Activated CD8-positive, alpha-beta T cell treated with anti-CD3 and anti-CD28 coated beads for 36 hours (primary cell): Measurements from ENCODE around the gene GMPR. TPM values are rescaled to one million over a fixed set of nuclear protein-coding genes. Genes with fewer than 3 reads are reported as not detected.

Experiments used
- ATAC-seq: fragments of 200-7000 bp; cut with Tn5 transposase; one replicate; pipeline ENCODE4 v1.10.0; 2021; ENCODE audit warnings: mild to moderate bottlenecking, moderate library complexity
- CTCF ChIA-PET: fragments of 350-600 bp; sonication (Branson Sonifier 250); formaldehyde crosslinking; loops from one replicate; lab custom pipeline; 2021; ENCODE audit warnings: antibody characterized with exemption; lab: Charles Lee
- POLR2A ChIA-PET: fragments of 350-600 bp; sonication (Branson Sonifier 250); formaldehyde crosslinking; loops from one replicate; lab custom pipeline; 2021; ENCODE audit warnings: antibody characterized with exemption; lab: Charles Lee
- DNase-seq: peaks from one replicate; pipeline ENCODE4 v3.0.0-alpha.2; 2020
- H3K27ac Mint-ChIP-seq: one replicate; pipeline ENCODE4 v1.8.0; 2021; ENCODE audit warnings: mild to moderate bottlenecking, mixed read lengths
- H3K27me3 Mint-ChIP-seq: one replicate; pipeline ENCODE4 v1.8.0; 2021; ENCODE audit warnings: mixed read lengths
- H3K36me3 Mint-ChIP-seq: one replicate; pipeline ENCODE4 v1.8.0; 2021; ENCODE audit warnings: low read depth, mixed read lengths
- H3K4me1 Mint-ChIP-seq: one replicate; pipeline ENCODE4 v1.8.0; 2021; ENCODE audit warnings: low read depth, mixed read lengths
- H3K4me3 Mint-ChIP-seq: one replicate; pipeline ENCODE4 v1.8.0; 2021; ENCODE audit warnings: mild to moderate bottlenecking, moderate library complexity, mixed read lengths
- H3K9me3 Mint-ChIP-seq: one replicate; pipeline ENCODE4 v1.8.0; 2021; ENCODE audit warnings: mixed read lengths
- CTCF ChIP-seq: fragments of 200-600 bp; IDR thresholded peaks from one replicate; pipeline ENCODE4 v1.8.0; 2022; ENCODE audit warnings: antibody characterized with exemption, mild to moderate bottlenecking
- intact Hi-C: fragments of 100-400 bp; cut with micrococcal nuclease; formaldehyde crosslinking; loops from one replicate; pipeline ENCODE4 v1.10.0; 2022
- total RNA-seq, 2 experiments: library from RNA; stranded (reverse); gene quantifications; one replicate each; pipeline ENCODE4 v1.2.3, GENCODE V29; 2021

Gene GMPR
- total RNA-seq, 2 experiments from 2014 or later, result 0.31 to 0.65 TPM

DNA sequence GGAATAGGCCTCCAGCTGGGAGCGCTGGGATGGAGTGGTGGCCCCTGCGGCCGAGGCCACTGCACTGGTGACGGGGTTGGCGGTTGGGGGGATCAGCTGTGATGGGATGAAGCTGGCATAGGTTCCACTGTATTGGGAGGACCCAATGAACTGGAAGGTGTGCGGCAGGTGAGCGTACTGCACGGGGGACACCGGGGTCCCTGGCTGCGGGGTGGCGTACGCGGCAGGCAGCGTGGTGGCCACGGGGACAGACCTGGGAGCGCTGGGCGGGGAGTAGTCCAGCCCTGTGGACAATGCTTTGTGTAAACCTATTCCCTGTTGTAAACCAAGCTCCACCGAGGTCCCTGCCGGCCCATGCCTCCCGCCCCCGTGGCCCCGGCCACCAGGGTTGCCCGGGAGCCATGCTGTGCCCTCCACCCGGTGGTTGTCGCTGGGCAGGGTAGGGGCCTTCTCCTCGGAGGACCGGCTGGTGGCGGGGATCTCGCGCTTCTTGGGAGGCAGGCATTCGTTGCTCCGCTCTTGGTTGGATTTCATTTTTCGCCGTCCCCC lies 89.5 kb downstream of the GMPR start:
- intact Hi-C loops, result loop anchor here (10.0 kb wide), 2 partner anchors 367 to 627 kb away; no protein-coding TSS in a partner anchor
- no peak for TF ChIP-seq CTCF
- peaks cover 32% of the 10 kb centered on the region for H3K4me1 Mint-ChIP-seq
- DNase-seq (no peak), ATAC-seq (no peak)
- H3K4me3 Mint-ChIP-seq, result no peak overlapping the region
- peaks cover 25% of the 10 kb centered on the region for H3K36me3 Mint-ChIP-seq
- ChIA-PET POLR2A (no interaction called here), CTCF (interaction anchor here (1.5 kb wide), 1 partner anchor 88 kb away, joined by 3 read pairs; no protein-coding TSS in a partner anchor)
- no peaks in the 10 kb centered on the region for H3K9me3 Mint-ChIP-seq
- H3K27ac Mint-ChIP-seq, result no peak overlapping the region
- no peaks in the 10 kb centered on the region for H3K27me3 Mint-ChIP-seq

GRCh38 chr6:16329233-16329632 lies 90.8 kb downstream of the GMPR start:
- POLR2A ChIA-PET, result interaction anchor here (0.7 kb wide), 1 partner anchor 433 kb away, joined by 3 read pairs; no protein-coding TSS in a partner anchor
- no peak overlapping the region for H3K27ac Mint-ChIP-seq
- no peak overlapping the region for H3K4me3 Mint-ChIP-seq
- no peak for TF ChIP-seq CTCF
- DNase-seq (no peak), ATAC-seq (no peak)
- H3K4me1 Mint-ChIP-seq, result peaks cover 21% of the 10 kb centered on the region
- no peaks in the 10 kb centered on the region for H3K9me3 Mint-ChIP-seq
- H3K27me3 Mint-ChIP-seq, result no peaks in the 10 kb centered on the region
- H3K36me3 Mint-ChIP-seq, result peaks cover 23% of the 10 kb centered on the region
- CTCF ChIA-PET, result interaction anchor here (1.3 to 1.7 kb wide), 4 partner anchors 43 to 433 kb away, joined by 3 to 5 read pairs (median 4); partner anchors contain the start of gene ATXN1
- intact Hi-C loops, result loop anchor here (10.0 kb wide), 2 partner anchors 366 to 626 kb away; no protein-coding TSS in a partner anchor

DNA sequence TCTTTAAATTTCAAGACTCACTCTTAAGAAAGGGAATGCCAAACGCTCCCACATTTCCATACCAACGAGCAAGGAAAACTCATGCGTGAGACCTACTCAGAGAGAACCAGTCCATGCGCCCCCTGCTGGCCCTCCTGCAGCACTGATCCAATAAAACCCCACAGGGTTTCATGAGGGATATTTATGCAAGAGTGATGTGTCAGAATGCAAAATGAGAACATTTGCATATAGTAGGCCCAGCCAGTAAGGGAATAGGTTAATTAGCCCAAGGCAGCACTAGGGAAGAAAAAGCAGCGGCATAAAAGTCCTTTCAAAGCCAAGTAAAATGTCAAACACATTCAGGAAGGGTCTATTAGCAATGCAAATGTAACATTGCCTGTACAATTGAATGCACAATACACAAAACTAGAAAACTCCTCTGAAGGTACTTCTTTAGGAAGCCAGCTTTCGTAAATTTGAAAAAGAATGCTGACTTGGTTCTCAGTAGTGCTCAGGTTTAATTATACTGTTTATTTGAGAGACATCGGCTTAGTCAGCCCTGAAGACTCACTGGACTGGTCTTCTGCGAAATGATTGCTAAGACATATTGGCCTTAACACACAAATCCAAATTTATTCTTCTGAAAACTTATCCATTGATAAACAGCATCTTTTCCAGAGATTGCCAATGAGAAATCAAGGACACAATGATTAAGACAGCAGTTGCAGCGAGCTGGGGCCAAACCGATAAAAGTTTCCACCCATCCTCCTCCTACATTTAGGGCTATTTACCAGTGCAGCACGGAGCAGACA lies 93.2 kb downstream of the GMPR start:
- H3K27me3 Mint-ChIP-seq, result no peaks in the 10 kb centered on the region
- peak; percentile 89 for TF ChIP-seq CTCF
- ChIA-PET CTCF (interaction anchor here (0.6 to 5.7 kb wide), 54 partner anchors 8 to 768 kb away, joined by 3 to 54 read pairs (median 4); partner anchors contain the start of genes ATXN1 and GMPR), POLR2A (interaction anchor here (0.5 to 1.0 kb wide), 6 partner anchors 8 to 426 kb away, joined by 3 to 4 read pairs (median 3); no protein-coding TSS in a partner anchor)
- peaks cover 11% of the 10 kb centered on the region for H3K36me3 Mint-ChIP-seq
- no peaks in the 10 kb centered on the region for H3K9me3 Mint-ChIP-seq
- ATAC-seq (peak; percentile 75), DNase-seq (peak; percentile 76)
- H3K27ac Mint-ChIP-seq, result no peak overlapping the region
- H3K4me1 Mint-ChIP-seq, result peaks cover 3% of the 10 kb centered on the region
- intact Hi-C loops, result loop anchor here (2.0 to 5.0 kb wide), 3 partner anchors 81 to 431 kb away; no protein-coding TSS in a partner anchor
- H3K4me3 Mint-ChIP-seq, result no peak overlapping the region

DNA sequence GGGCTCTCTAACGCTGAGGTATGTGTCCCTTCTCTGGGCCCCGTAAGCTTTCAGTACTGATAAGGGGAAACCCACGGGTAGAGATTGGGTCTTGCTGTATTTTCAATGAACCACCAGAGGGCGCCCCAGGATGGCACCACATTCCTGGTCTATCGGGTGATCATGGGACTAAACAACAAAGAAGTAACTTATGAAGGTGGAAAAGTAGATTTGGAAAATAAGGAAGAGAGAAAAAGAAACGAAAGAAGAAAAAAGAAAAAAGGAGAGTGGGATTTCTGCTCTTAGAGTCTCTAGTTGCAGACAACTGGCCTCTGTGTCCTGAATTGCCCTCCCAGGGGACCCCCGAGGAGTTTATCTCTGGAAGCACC lies 93.8 kb downstream of the GMPR start:
- peak; percentile 81 for TF ChIP-seq CTCF
- Mint-ChIP-seq H3K9me3 (no peaks in the 10 kb centered on the region), H3K4me3 (no peak overlapping the region), H3K27ac (no peak overlapping the region), H3K4me1 (peaks cover 3% of the 10 kb centered on the region), H3K27me3 (no peaks in the 10 kb centered on the region), H3K36me3 (peaks cover 8% of the 10 kb centered on the region)
- DNase-seq (peak; percentile 90), ATAC-seq (peak; percentile 99)
- intact Hi-C loops, result loop anchor here (2.0 to 5.0 kb wide), 3 partner anchors 80 to 431 kb away; no protein-coding TSS in a partner anchor
- POLR2A ChIA-PET, result interaction anchor here (0.5 to 1.0 kb wide), 6 partner anchors 9 to 425 kb away, joined by 3 to 4 read pairs (median 3); no protein-coding TSS in a partner anchor
- CTCF ChIA-PET, result interaction anchor here (0.6 to 5.7 kb wide), 56 partner anchors 9 to 767 kb away, joined by 3 to 54 read pairs (median 4); partner anchors contain the start of genes ATXN1 and GMPR
